ENCODE data around the gene TBC1D8.

DNA sequence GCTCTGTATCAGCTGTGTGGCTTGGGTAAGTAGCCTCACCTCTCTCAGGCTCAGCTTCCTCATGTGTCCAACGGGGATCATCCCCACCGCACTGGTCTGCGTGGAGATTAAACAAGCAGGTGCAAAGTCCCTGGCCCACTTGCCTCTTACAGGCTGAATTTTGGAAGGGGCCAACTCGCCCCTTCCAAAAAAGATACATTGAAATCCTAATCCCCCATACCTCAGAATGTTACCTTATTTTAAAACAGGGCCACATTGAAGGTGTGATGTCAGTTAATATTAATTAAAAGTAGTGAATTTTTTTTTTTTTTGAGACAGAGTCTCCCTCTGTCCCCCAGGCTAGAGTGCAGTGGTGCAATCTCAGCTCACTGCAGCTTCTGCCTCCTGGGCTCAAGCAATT, 34.8 kb downstream of the TBC1D8 start:
- TF ChIP-seq, protein P1, sequence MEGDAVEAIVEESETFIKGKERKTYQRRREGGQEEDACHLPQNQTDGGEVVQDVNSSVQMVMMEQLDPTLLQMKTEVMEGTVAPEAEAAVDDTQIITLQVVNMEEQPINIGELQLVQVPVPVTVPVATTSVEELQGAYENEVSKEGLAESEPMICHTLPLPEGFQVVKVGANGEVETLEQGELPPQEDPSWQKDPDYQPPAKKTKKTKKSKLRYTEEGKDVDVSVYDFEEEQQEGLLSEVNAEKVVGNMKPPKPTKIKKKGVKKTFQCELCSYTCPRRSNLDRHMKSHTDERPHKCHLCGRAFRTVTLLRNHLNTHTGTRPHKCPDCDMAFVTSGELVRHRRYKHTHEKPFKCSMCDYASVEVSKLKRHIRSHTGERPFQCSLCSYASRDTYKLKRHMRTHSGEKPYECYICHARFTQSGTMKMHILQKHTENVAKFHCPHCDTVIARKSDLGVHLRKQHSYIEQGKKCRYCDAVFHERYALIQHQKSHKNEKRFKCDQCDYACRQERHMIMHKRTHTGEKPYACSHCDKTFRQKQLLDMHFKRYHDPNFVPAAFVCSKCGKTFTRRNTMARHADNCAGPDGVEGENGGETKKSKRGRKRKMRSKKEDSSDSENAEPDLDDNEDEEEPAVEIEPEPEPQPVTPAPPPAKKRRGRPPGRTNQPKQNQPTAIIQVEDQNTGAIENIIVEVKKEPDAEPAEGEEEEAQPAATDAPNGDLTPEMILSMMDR (IDR thresholded peaks at IDR 0.05; ENCODE audit: insufficient read depth, low read length), result no peak
- TF ChIP-seq, protein P2, sequence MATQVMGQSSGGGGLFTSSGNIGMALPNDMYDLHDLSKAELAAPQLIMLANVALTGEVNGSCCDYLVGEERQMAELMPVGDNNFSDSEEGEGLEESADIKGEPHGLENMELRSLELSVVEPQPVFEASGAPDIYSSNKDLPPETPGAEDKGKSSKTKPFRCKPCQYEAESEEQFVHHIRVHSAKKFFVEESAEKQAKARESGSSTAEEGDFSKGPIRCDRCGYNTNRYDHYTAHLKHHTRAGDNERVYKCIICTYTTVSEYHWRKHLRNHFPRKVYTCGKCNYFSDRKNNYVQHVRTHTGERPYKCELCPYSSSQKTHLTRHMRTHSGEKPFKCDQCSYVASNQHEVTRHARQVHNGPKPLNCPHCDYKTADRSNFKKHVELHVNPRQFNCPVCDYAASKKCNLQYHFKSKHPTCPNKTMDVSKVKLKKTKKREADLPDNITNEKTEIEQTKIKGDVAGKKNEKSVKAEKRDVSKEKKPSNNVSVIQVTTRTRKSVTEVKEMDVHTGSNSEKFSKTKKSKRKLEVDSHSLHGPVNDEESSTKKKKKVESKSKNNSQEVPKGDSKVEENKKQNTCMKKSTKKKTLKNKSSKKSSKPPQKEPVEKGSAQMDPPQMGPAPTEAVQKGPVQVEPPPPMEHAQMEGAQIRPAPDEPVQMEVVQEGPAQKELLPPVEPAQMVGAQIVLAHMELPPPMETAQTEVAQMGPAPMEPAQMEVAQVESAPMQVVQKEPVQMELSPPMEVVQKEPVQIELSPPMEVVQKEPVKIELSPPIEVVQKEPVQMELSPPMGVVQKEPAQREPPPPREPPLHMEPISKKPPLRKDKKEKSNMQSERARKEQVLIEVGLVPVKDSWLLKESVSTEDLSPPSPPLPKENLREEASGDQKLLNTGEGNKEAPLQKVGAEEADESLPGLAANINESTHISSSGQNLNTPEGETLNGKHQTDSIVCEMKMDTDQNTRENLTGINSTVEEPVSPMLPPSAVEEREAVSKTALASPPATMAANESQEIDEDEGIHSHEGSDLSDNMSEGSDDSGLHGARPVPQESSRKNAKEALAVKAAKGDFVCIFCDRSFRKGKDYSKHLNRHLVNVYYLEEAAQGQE (IDR thresholded peaks at IDR 0.05; ENCODE audit: insufficient replicate concordance, low read depth), result no peak

Measured in HL-60 (cell line).